SK-N-SH treated with all-trans-retinoic acid at 6 μM for 48 hours (cell line): ENCODE data around the gene FHOD1.

Source experiments
- ATAC-seq: fragments of 200-7000 bp; cut with Tn5 transposase; 3 replicates; pipeline ENCODE4 v1.9.1; 2020; ENCODE audit warnings: mild to moderate bottlenecking, moderate library complexity
- ARNTL ChIP-seq: fragments of 450-650 bp; formaldehyde crosslinking; IDR thresholded peaks from 2 replicates; pipeline ENCODE4 v1.5.0; 2020; ENCODE audit warnings: low read depth, mild to moderate bottlenecking, moderate library complexity, borderline replicate concordance
- BACH2 ChIP-seq: fragments of 250-450 bp; sonication (Bioruptor Pico); IDR thresholded peaks from 2 replicates; pipeline ENCODE4 v1.9.0; 2021; ENCODE audit warnings: mild to moderate bottlenecking, borderline replicate concordance
- CREB5 ChIP-seq: fragments of 250-450 bp; sonication (Bioruptor Pico); IDR thresholded peaks from 2 replicates; pipeline ENCODE4 v1.5.1; 2020; ENCODE audit warnings: low read depth, mild to moderate bottlenecking, moderate library complexity
- CSRNP3 ChIP-seq: fragments of 250-450 bp; sonication (Bioruptor Pico); IDR thresholded peaks from 2 replicates; pipeline ENCODE4 v1.5.1; 2021; ENCODE audit warnings: mild to moderate bottlenecking, moderate library complexity
- ESRRG ChIP-seq: fragments of 250-450 bp; sonication (Bioruptor Pico); IDR thresholded peaks from 2 replicates; pipeline ENCODE4 v1.6.1; 2021; ENCODE audit warnings: mild to moderate bottlenecking
- GLIS3 ChIP-seq: fragments of 250-450 bp; sonication (Bioruptor Pico); IDR thresholded peaks from 2 replicates; pipeline ENCODE4 v1.5.0; 2020; ENCODE audit warnings: mild to moderate bottlenecking, moderate library complexity
- ISL1 ChIP-seq: fragments of 250-450 bp; sonication (Bioruptor Pico); IDR thresholded peaks from 2 replicates; pipeline ENCODE4 v2.1.2; 2022; ENCODE audit warnings: mild to moderate bottlenecking, moderate library complexity
- POU6F1 ChIP-seq: fragments of 250-450 bp; sonication (Bioruptor Pico); IDR thresholded peaks from 2 replicates; pipeline ENCODE4 v1.8.0; 2021; ENCODE audit warnings: low read depth, mild to moderate bottlenecking, moderate library complexity, borderline replicate concordance
- PPARA ChIP-seq: fragments of 250-450 bp; sonication (Bioruptor Pico); IDR thresholded peaks from 2 replicates; pipeline ENCODE4 v1.5.0; 2020; ENCODE audit warnings: mild to moderate bottlenecking, borderline replicate concordance
- RARB ChIP-seq: fragments of 250-450 bp; sonication (Bioruptor Pico); IDR thresholded peaks from 2 replicates; pipeline ENCODE4 v1.8.0; 2021; ENCODE audit warnings: mild to moderate bottlenecking, moderate library complexity
- SNAI2 ChIP-seq: fragments of 250-450 bp; sonication (Bioruptor Pico); IDR thresholded peaks from 2 replicates; pipeline ENCODE4 v1.5.0; 2020; ENCODE audit warnings: mild to moderate bottlenecking, moderate library complexity
- TCF4 ChIP-seq: fragments of 250-450 bp; sonication (Bioruptor Pico); IDR thresholded peaks from 2 replicates; pipeline ENCODE4 v1.8.0; 2021; ENCODE audit warnings: mild to moderate bottlenecking, moderate library complexity, borderline replicate concordance
- TOX ChIP-seq: fragments of 250-450 bp; sonication (Bioruptor Pico); IDR thresholded peaks from 2 replicates; pipeline ENCODE4 v1.8.0; 2021; ENCODE audit warnings: mild to moderate bottlenecking, moderate library complexity, borderline replicate concordance
- ZC3H10 ChIP-seq: fragments of 250-450 bp; sonication (Bioruptor Pico); IDR thresholded peaks from 2 replicates; pipeline ENCODE4 v1.5.1; 2021; ENCODE audit warnings: mild to moderate bottlenecking, moderate library complexity
- ZFP3 ChIP-seq: fragments of 250-450 bp; sonication (Bioruptor Pico); IDR thresholded peaks from 2 replicates; pipeline ENCODE4 v1.5.0; 2020; ENCODE audit warnings: mild to moderate bottlenecking, moderate library complexity
- ZFP30 ChIP-seq: fragments of 450-650 bp; formaldehyde crosslinking; IDR thresholded peaks from 2 replicates; pipeline ENCODE4 v1.5.0; 2022; ENCODE audit warnings: mild to moderate bottlenecking, moderate library complexity
- ZNF565 ChIP-seq: fragments of 450-650 bp; formaldehyde crosslinking; conservative IDR thresholded peaks from 2 replicates; pipeline ENCODE4 v1.5.0; 2020; ENCODE audit warnings: low read depth, mild to moderate bottlenecking, moderate library complexity
- ZNF8 ChIP-seq: fragments of 450-650 bp; formaldehyde crosslinking; IDR thresholded peaks from 2 replicates; pipeline ENCODE4 v1.5.0; 2020; ENCODE audit warnings: mild to moderate bottlenecking, moderate library complexity

FHOD1 gene

GRCh38 chr16:67226804-67227566, 20.3 kb downstream of the FHOD1 start, which contains the start of gene TMEM208:
TSS of gene TMEM208 (plus strand) at chr16:67227130. CDS start at chr16:67227219, 89 bp downstream.
- TF ChIP-seq PPARA (CRISPR knock-in tag) (no peak), GLIS3 (CRISPR knock-in tag) (no peak), ARNTL (no peak), CREB5 (no peak), ZFP3 (CRISPR knock-in tag) (no peak), ZFP30 (CRISPR knock-in tag) (no peak), POU6F1 (CRISPR knock-in tag) (no peak), SNAI2 (no peak), TCF4 (CRISPR knock-in tag) (no peak), ESRRG (CRISPR knock-in tag) (no peak), TOX (CRISPR knock-in tag) (no peak), ZC3H10 (no peak), RARB (CRISPR knock-in tag) (no peak), ISL1 (CRISPR knock-in tag) (no peak), ZNF565 (CRISPR knock-in tag) (no peak), ZNF8 (CRISPR knock-in tag) (no peak), CSRNP3 (CRISPR knock-in tag) (no peak)

GRCh38 chr16:67226295-67226803, 20.9 kb downstream of the FHOD1 start:
- TF ChIP-seq POU6F1 (CRISPR knock-in tag), result no peak

More at GRCh38 chr16:67226804-67227566, 20.3 kb downstream of the FHOD1 start, which contains the start of gene TMEM208:
- ATAC-seq, result peak; percentile 97

GRCh38 chr16:67223992-67224391, 23.3 kb downstream of the FHOD1 start:
- TF ChIP-seq ZC3H10 (no peak), PPARA (CRISPR knock-in tag) (no peak), RARB (CRISPR knock-in tag) (no peak), GLIS3 (CRISPR knock-in tag) (no peak), ZNF8 (CRISPR knock-in tag) (no peak), ZFP3 (CRISPR knock-in tag) (no peak), TOX (CRISPR knock-in tag) (no peak), CSRNP3 (CRISPR knock-in tag) (no peak), BACH2 (CRISPR knock-in tag) (no peak)
- ATAC-seq, result no peak

More at GRCh38 chr16:67226295-67226803, 20.9 kb downstream of the FHOD1 start:
- ATAC-seq, result peak; percentile 67
